HG03064 (cell line): Measurements from ENCODE around the gene CPT1A.

ENCODE experiments used
- ATAC-seq: cut with Tn5 transposase; IDR thresholded peaks from one replicate; pipeline ENCODE4 v1.9.1; 2021; ENCODE audit warnings: low read depth; ENCODE audit not compliant: unreplicated experiment

CPT1A gene

DNA sequence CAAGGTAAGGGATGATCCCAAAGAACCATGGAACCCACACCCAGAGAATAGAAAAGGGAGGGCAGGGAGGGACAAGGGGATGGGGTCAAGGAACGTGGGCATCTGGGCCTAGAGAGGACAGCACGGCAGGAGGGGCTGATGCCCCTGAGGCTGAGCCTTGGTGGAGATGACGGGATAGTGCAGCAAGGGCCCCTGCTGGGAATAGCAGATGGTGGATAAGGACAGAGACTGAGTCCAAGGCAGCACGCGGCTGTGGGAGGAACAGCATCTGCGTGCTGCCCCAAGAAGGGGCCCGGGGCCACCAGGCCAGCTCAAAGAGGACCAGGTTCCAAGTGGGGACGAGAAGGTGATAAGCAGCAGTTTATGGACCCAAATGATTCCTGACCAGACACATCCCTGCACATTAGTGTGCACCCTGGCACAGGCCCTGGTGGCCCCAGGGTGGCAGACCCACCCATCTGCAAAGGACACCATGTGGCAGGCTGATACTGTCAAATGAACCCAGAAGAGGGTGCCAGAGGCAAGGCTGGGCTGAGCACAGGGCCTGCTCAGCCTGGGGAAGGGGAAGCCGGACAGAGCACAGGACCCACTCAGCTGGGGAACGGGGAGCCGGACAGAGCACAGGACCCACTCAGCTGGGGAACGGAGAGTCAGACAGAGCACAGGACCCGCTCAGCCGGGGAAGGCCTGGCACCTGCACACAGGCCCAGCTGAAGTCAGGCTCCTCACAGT is 77.6 kb downstream of the CPT1A start:
- no peak for ATAC-seq

DNA sequence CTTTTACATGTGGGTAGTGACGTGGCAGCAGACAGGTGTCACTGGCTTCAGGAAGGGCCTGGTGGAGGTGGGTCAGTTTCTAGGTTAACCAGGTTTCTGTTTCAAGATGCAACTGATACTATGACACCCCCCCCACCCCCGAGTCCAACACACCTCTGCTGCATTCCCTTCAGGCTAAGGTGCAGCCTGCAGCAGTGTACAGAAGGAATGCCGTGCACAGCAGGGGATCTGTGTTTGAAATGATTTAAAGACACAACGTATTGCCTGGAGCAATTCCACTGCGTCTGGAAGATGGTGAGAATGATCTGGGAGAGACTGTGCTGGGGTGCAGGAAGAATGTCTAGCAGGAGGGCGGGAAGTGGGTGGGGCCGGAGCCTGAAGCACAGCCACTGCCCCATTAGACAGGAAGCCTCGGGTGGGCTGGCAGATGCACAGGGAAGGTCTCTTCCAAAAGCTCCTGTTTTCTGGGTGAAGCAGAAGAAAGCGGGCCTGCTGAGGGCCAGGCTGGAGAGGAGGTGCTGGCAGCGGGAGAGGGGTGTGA is 78.5 kb downstream of the CPT1A start:
- no peak for ATAC-seq

DNA sequence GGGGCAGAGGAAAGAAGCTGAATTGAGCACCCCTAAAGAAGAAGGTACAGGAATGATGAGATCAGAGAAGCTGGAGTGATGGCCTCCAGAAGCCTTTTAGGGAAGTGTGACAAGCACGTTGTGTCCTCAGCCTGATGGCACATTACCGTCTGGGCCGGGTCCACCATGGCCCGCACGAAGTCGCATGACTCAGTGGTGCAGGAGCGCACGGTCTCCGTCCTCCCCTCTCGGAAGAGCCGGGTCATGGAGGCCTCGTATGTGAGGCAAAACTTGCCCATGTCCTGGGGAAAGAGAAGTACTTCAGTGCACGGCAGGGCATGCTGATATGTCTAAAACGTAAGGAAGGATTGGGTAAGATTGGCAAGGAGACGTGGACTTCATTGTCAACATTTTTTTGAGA is 79.2 kb downstream of the CPT1A start:
- ATAC-seq: no peak

DNA sequence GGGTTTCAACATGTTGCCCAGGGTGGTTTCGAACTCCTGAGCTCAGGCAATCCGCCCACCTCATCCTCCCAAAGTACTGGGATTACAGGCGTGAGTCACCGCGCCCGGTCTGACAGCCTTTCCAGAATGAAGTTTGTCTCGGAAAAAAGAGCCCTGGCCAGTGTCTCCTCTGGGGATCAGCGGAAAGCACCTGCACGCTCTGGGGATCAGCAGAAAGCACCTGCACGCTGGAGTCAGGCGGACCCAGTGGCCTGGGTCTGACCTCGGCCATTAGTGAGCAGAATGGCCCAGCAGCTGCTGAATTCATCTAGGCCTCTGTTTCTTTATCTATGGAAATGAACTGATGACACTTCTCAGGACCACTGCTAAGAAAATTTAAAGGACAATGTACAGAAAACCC is 79.9 kb downstream of the CPT1A start:
- ATAC-seq: no peak

GRCh38 chr11:68759991-68760390 is 81.7 kb downstream of the CPT1A start:
- ATAC-seq: no peak

DNA sequence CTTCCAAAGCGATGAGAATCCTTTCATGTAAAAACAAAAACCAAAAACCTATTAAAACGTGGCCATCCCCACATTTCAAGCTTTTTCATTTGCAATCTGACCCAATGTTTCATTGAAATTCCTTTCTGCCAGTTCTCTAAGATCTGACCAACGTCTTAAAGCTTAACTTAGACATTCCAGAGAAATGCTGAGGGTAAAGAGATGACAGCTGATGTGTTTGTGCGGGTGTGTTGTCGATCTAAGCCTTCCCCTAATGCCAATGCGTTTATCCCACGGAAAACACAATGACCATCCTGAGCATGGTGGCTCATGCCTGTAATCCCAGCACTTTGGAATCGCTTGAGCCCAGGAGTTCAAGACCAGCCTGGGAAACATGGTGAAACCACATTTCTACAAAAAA is 84.0 kb downstream of the CPT1A start:
- no peak for ATAC-seq

GRCh38 chr11:68756171-68756766 is 85.4 kb downstream of the CPT1A start:
- no peak for ATAC-seq

DNA sequence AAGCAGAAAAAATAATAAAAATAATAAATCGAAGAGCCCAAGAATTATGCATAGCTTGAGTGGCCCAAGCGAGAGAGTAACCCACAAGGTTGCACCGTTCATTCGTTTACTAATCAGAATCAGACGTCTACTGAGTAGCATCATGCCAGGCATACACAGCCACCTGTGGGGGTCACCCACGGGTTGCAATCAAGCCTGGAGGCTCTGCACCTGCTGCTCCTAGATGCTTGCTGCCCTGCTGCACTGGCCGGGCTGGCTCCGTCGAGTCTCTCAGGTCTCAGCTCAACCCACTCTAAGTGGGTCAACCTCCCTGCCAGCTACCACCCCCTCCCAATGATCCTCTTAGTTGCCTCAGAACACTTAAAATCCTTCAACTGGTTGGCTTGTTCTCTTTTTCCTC is 88.4 kb downstream of the CPT1A start:
- no peak for ATAC-seq

- no peak for ATAC-seq
Observed at GRCh38 chr11:68751331-68751856, 90.3 kb downstream of the CPT1A start, which contains the start of gene TESMIN. Gene TESMIN (minus strand): TSS chr11:68751520. CDS start chr11:68750660, 860 bp downstream.

- ATAC-seq: no peak
Observed at GRCh38 chr11:68751004-68751325, 90.8 kb downstream of the CPT1A start.

- ATAC-seq: no peak
Observed at GRCh38 chr11:68750195-68751003, 91.3 kb downstream of the CPT1A start.

DNA sequence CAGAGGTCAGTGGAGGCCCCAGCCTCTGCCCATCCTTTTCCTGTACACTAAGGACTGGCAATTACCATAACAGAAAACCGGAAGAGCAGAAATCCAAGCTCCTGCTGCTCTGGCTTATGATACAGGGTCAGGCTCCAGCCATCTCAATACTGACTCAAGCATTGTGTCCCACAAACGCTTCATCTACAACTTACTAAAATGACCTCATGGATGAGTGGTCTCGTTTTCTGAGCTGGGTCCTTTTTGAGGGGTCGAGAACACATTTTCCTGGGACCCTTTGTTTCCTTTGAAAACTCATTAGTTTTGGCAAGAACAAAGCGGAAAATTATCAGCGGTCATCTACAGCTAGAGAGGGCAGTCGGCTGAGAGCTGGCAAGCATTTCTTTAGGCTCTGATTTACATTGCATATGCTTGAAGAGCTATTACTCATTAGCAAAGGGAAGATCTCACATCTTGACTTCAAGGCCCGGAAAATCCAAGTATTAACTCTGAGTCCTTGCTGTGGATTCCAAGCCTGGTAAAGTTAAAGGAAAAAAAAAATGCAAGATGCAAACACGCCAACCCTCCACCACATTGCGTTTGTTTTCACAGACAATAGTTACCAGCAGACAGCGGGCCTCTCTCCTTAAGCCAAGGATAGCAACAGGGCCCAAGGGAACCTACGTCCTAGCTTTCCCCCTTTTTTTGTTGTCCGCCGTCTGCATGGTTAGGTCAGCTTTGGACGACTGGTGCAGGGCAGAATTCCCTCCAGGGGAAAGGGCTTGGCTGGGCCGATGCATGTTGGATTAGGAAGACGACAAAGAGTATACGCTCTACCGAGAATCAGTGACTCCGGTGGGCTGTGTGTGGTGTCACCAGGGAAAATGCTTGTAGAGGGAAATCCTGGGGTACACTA is 92.2 kb downstream of the CPT1A start:
- no peak for ATAC-seq

DNA sequence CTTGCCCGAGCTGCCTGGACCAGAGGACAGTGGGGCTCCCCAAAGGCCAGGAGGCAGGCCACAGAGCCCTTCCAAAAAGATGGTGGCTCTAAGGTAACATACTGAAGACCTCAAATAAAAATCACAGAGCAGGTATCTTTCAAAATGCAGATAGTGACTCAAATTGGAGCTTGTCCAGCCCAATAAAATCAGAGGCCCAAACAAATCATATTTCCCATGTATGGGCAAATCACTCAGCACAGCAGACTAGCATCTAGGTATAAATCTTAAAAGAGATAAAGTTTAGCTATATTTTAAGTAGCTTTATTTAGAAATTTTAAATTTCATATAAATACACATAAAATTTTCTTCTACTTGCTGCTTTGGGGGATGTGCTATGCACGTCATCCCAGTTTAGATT is 93.7 kb downstream of the CPT1A start:
- ATAC-seq: no peak

DNA sequence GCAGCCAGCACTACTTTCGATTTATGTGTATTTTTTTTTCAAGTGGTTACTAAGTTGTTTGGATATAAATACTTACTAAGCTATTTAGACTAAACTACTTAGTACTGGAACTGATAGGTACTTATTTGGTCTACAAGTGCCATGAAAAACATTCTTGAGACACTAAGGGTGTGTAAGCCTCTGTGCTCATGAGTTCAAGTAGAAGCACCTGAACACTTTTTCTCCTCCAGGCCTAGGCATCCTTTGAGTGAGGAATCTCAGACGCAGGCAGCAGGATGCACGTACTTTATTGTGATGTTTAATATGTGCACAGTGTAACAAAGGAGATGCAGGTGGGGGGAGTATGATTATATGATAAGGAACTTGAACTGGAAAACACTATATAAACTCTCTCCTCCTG is 98.2 kb downstream of the CPT1A start:
- no peak for ATAC-seq

- no peak for ATAC-seq
Observed at GRCh38 chr11:68741463-68741862, 100.3 kb downstream of the CPT1A start.

DNA sequence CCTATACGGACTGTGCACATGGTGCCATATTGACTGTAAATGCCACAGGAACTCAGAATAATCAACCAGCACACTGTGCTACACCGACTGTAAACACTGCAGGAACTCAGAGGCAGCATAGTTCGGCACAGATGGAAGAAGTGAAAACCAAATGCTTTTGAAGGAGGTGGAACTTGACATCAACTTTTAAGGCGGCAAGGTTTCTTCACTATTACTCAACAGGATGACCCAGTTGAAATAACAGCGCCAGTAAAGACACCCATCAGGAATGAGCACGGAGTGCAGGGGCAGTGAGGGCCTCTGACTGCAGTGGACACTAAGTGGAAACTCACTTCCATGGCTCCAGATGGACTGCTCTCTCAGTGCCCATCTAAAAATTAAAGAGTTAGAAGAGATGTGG is 106.1 kb downstream of the CPT1A start:
- no peak for ATAC-seq

- ATAC-seq: no peak
Observed at GRCh38 chr11:68735125-68735524, 106.6 kb downstream of the CPT1A start.

DNA sequence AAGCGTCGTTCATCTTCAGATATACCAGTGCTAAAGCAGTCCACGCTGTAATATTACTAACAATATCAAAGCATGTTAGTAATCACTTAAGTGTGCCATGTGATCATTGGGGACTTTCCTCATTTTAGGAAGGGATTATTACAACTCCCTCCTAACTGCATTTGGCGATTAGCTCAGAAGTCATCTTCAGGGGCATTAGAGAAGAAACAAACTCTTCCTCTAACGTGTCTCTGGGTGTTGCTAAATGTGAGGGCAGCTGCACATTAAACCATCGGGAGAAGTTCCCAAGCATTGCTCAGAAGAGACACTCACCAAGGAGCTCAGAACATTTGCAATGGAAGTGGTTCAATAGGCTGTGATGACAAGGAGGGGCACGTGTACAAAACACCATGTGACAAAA is 107.6 kb downstream of the CPT1A start:
- ATAC-seq: no peak

GRCh38 chr11:68727783-68728182 is 113.9 kb downstream of the CPT1A start:
- no peak for ATAC-seq

DNA sequence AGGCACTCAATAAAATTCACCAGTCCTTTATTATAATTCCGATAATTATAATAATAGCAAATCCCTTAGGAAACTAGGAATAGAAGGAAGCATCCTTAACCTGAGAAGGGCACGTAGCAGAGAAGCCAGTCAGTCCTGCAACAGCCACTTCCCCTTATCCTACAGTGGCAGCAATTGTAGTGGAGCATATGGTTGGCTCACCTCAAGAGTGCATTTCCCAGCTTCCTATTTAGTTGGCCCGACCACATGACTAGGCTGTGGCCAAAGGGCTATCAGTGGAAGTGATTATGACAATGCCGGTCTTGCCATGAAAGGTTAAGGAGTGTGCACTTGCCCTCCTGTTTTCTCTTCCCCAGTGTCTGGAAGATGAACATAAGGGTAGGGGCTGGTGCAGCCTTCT is 117.4 kb downstream of the CPT1A start:
- no peak for ATAC-seq
